B cell (primary cell): ENCODE data around the gene ZBTB16.

ENCODE experiments used
- CTCF ChIP-seq: fragments of 200-600 bp; IDR thresholded peaks from one replicate; pipeline ENCODE4 v1.8.0; 2022; ENCODE audit warnings: antibody characterized with exemption, mild to moderate bottlenecking
- EZH2 ChIP-seq: IDR thresholded peaks from 2 replicates; pipeline ENCODE4 v1.6.1; 2012; ENCODE audit warnings: borderline replicate concordance, low read depth, mild to moderate bottlenecking, moderate library complexity, low read length; ENCODE audit not compliant: insufficient read depth, poor library complexity, severe bottlenecking

GRCh38 chr11:114154271-114155047 lies 94.9 kb downstream of the ZBTB16 start:
- TF ChIP-seq CTCF = no peak
- TF ChIP-seq EZH2 = no peak
